Tibial nerve (tissue), 4 donors: Measurements from ENCODE around the gene CDC42BPB.

Experiments used
- EP300 ChIP-seq, 2 donors: sonication (generic); formaldehyde crosslinking; IDR thresholded peaks; one replicate each; pipeline ENCODE4 v1.6.1; 2017; ENCODE audit warnings: antibody characterized with exemption in 2 of 2, mild to moderate bottlenecking in 1 of 2
- POLR2A ChIP-seq, 2 donors: fragments of 450-650 bp; IDR thresholded peaks; one replicate each; pipeline ENCODE4 v1.6.1; 2017; ENCODE audit warnings: antibody characterized with exemption in 2 of 2, mild to moderate bottlenecking in 2 of 2, moderate library complexity in 2 of 2
- TF ChIP-seq, protein P1 (sequence below), 5 experiments: fragments of 200-600 bp in 3 of 5; fragments of 450-650 bp in 2 of 5; sonication (generic) in 3 of 5; IDR thresholded peaks; one replicate each; pipeline ENCODE4 v1.5.1; 2016 to 2019; ENCODE audit warnings: antibody characterized with exemption in 5 of 5, mild to moderate bottlenecking in 3 of 5, moderate library complexity in 2 of 5

DNA sequence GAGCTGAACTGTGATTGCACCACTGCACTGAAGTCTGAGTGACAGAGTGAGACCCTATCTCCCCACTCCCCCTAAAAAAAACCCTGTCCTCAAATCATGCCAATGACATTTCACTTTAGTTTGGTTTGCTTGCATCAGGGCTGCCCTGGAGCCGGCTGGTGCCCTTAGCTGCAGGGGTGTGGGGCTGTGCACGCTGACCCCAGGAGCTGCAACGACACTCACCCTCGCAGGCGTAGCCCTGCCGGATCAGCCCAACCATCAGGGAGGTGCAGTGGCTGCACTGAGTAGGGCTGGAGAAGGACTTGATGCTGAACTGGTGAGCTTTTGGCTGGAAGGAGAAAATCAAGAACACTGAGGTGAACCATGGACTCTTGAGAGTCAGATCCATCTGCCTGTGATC lies 105.1 kb downstream of the CDC42BPB start:
- TF ChIP-seq, protein P1, sequence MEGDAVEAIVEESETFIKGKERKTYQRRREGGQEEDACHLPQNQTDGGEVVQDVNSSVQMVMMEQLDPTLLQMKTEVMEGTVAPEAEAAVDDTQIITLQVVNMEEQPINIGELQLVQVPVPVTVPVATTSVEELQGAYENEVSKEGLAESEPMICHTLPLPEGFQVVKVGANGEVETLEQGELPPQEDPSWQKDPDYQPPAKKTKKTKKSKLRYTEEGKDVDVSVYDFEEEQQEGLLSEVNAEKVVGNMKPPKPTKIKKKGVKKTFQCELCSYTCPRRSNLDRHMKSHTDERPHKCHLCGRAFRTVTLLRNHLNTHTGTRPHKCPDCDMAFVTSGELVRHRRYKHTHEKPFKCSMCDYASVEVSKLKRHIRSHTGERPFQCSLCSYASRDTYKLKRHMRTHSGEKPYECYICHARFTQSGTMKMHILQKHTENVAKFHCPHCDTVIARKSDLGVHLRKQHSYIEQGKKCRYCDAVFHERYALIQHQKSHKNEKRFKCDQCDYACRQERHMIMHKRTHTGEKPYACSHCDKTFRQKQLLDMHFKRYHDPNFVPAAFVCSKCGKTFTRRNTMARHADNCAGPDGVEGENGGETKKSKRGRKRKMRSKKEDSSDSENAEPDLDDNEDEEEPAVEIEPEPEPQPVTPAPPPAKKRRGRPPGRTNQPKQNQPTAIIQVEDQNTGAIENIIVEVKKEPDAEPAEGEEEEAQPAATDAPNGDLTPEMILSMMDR (IDR thresholded peaks at IDR 0.05) = no peak
- TF ChIP-seq POLR2A (IDR thresholded peaks at IDR 0.05) = no peak
- TF ChIP-seq EP300 (IDR thresholded peaks at IDR 0.05) = no peak
